ENCODE results near the gene C1orf159. TPM values are rescaled to one million over a fixed set of nuclear protein-coding genes. Genes with fewer than 3 reads are reported as not detected.

C1orf159 gene
- total and polyA plus RNA-seq, 2 experiments from 2014 or later, result 7.1 to 25.1 TPM

DNA sequence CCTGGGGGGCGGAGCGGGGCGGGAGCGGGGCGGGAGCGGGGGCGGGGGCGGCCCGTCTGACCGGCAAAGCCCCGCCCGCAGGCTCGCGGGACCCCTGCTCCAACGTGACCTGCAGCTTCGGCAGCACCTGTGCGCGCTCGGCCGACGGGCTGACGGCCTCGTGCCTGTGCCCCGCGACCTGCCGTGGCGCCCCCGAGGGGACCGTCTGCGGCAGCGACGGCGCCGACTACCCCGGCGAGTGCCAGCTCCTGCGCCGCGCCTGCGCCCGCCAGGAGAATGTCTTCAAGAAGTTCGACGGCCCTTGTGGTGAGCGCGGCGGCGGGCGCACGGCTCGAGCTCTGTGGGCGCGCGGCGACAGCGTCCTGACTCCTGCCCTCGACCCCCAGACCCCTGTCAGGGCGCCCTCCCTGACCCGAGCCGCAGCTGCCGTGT, 74.8 kb downstream of the C1orf159 start:
- DNase-seq (ENCODE audit: low spot score), result no peak
- Histone ChIP-seq H3K79me2 (peaks cover 4% of the 10 kb centered on the region), H3K36me3 (replicated peaks; ENCODE audit: insufficient read depth, low read depth) (no peaks in the 10 kb centered on the region), H3K9me3 (ENCODE audit: low read depth) (no peaks in the 10 kb centered on the region), H3K4me1 (ENCODE audit: insufficient read depth) (peaks cover 14% of the 10 kb centered on the region), H3K27ac (no peak overlapping the region), H3K4me2 (no peak overlapping the region), H3K27me3 (no peaks in the 10 kb centered on the region), H3K9me2 (replicated peaks; ENCODE audit: insufficient read depth) (no peaks in the 10 kb centered on the region), H3K4me3 (no peak overlapping the region), H2AFZ (no peak overlapping the region), H4K20me1 (ENCODE audit: insufficient read depth, poor library complexity, severe bottlenecking) (peaks cover 43% of the 10 kb centered on the region)
- 71% methylated on average over 37 of the region's 60 CpGs for WGBS (ENCODE audit: low lambda C conversion rate, missing lambda C conversion rate)
- TF ChIP-seq EZH2phosphoT487 (IDR thresholded peaks at IDR 0.05; ENCODE audit: low read depth, severe bottlenecking, unreplicated experiment) (no peak), EZH2 (IDR thresholded peaks at IDR 0.05; ENCODE audit: borderline replicate concordance) (no peak)
- TF ChIP-seq, protein P1, sequence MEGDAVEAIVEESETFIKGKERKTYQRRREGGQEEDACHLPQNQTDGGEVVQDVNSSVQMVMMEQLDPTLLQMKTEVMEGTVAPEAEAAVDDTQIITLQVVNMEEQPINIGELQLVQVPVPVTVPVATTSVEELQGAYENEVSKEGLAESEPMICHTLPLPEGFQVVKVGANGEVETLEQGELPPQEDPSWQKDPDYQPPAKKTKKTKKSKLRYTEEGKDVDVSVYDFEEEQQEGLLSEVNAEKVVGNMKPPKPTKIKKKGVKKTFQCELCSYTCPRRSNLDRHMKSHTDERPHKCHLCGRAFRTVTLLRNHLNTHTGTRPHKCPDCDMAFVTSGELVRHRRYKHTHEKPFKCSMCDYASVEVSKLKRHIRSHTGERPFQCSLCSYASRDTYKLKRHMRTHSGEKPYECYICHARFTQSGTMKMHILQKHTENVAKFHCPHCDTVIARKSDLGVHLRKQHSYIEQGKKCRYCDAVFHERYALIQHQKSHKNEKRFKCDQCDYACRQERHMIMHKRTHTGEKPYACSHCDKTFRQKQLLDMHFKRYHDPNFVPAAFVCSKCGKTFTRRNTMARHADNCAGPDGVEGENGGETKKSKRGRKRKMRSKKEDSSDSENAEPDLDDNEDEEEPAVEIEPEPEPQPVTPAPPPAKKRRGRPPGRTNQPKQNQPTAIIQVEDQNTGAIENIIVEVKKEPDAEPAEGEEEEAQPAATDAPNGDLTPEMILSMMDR (IDR thresholded peaks at IDR 0.05; ENCODE audit: poor library complexity), result no peak

DNA sequence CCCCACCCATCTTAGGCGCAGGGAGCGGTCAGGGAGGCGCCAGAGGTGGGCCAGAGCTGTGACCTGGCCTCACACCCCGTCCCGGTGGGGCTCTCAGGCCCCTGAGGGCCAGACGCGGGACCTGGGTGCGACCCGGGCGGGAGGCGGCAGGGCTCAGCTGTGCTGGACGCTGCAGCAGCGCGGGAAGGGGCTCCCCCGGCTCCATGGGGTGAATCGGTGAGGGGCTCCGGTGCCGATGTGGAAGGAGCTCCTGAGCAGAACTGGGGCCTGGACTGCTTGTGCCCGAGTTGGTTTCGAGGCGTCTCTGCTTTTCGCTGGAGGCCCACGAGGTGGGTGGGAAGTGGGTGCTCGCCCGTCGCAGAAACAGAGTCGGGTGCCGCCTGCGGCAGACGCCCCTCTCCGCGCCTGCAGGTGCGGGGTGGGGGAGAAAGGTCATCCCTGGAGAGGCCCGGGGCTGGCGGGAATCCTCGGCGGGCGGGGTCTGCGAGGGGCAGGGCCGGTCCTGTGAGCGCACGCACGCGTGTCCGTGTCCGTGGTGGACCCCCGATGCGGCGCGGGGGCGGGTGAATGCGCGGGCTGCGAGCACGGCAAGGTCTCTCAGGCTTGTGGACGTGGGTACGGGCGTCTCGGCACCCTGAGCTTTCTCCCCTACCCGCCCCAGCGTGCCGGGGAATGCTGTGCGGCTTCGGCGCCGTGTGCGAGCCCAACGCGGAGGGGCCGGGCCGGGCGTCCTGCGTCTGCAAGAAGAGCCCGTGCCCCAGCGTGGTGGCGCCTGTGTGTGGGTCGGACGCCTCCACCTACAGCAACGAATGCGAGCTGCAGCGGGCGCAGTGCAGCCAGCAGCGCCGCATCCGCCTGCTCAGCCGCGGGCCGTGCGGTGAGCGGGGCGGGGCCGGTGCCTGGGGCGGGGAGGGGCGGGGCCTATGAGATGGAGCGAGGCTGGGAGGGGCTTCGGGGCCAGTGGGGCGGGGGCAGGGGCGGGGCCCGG, 75.6 kb downstream of the C1orf159 start:
- TF ChIP-seq, protein P1 (IDR thresholded peaks at IDR 0.05; ENCODE audit: poor library complexity), result peak; percentile 12
- no peak for TF ChIP-seq EZH2phosphoT487 (IDR thresholded peaks at IDR 0.05; ENCODE audit: low read depth, severe bottlenecking, unreplicated experiment)
- Histone ChIP-seq H3K79me2 (peaks cover 4% of the 10 kb centered on the region), H4K20me1 (ENCODE audit: insufficient read depth, poor library complexity, severe bottlenecking) (peaks cover 48% of the 10 kb centered on the region), H3K27ac (no peak overlapping the region), H3K27me3 (no peaks in the 10 kb centered on the region), H3K9me2 (replicated peaks; ENCODE audit: insufficient read depth) (no peaks in the 10 kb centered on the region), H3K4me2 (peak overlapping the region; percentile 95), H3K4me3 (no peak overlapping the region), H2AFZ (no peak overlapping the region), H3K9me3 (ENCODE audit: low read depth) (no peaks in the 10 kb centered on the region), H3K4me1 (ENCODE audit: insufficient read depth) (peaks cover 14% of the 10 kb centered on the region), H3K36me3 (replicated peaks; ENCODE audit: insufficient read depth, low read depth) (no peaks in the 10 kb centered on the region)
- 11% methylated on average over 62 of the region's 99 CpGs for WGBS (ENCODE audit: low lambda C conversion rate, missing lambda C conversion rate)
- DNase-seq (ENCODE audit: low spot score), result peak; percentile 91

DNA sequence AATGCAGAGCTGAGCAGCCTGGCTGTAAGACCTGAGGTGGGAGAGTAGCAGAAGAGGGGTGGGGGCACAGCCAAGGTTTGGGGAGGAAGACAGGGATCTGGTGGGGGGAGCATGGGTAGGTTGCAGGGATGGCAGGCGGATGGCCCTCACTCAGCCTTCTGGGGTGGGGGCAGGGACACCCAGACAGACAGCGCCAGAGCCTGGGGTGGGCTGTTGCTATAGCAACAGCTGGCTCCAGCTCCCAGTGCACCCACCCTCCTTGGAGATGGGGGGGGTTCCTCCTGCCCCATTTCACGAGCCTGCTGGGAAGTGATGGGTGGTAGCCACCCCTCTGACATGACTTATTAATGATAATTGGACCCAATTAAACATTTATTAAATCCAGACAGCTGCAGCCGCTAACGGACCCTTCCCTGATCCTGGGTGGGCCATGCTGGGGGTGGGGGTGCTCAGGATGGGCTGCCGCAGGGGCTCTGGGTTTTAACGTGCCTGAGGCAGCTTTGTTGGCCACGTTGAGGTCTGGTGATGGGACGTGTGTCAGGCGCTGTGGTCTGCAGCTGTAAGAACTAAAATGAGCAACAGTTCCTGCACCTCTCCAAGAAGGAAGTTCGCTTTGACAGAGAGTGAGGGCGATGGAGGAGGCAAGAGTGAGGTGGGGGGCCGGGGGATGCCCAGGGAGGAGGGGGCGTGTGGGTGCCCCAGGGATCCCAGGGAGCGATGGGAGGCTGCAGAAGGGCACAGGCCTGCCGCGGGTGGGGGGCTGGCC, 76.6 kb downstream of the C1orf159 start:
- Histone ChIP-seq H3K4me1 (ENCODE audit: insufficient read depth) (peaks cover 16% of the 10 kb centered on the region), H3K27me3 (peaks cover 2% of the 10 kb centered on the region), H3K4me2 (peak overlapping the region; percentile 95), H3K9me2 (replicated peaks; ENCODE audit: insufficient read depth) (no peaks in the 10 kb centered on the region), H3K36me3 (replicated peaks; ENCODE audit: insufficient read depth, low read depth) (no peaks in the 10 kb centered on the region), H3K4me3 (no peak overlapping the region), H2AFZ (no peak overlapping the region), H4K20me1 (ENCODE audit: insufficient read depth, poor library complexity, severe bottlenecking) (peaks cover 56% of the 10 kb centered on the region), H3K9me3 (ENCODE audit: low read depth) (no peaks in the 10 kb centered on the region), H3K27ac (no peak overlapping the region), H3K79me2 (peaks cover 5% of the 10 kb centered on the region)
- TF ChIP-seq, protein P1 (IDR thresholded peaks at IDR 0.05; ENCODE audit: poor library complexity), result no peak
- TF ChIP-seq EZH2 (IDR thresholded peaks at IDR 0.05; ENCODE audit: borderline replicate concordance), result no peak
- TF ChIP-seq EZH2phosphoT487 (IDR thresholded peaks at IDR 0.05; ENCODE audit: low read depth, severe bottlenecking, unreplicated experiment), result no peak
- 61% methylated on average over 12 of the region's 17 CpGs for WGBS (ENCODE audit: low lambda C conversion rate, missing lambda C conversion rate)
- no peak for DNase-seq (ENCODE audit: low spot score)
